A673 (cell line): ENCODE measurements around the gene TNFSF12.

Source experiments
- EZH2 ChIP-seq: fragments of 200-600 bp; sonication (generic); IDR thresholded peaks from 2 replicates; pipeline ENCODE4 v1.6.1; 2017; ENCODE audit warnings: borderline replicate concordance, low read depth, mild to moderate bottlenecking, mixed read lengths, antibody characterized with exemption, low read length; ENCODE audit not compliant: poor library complexity, severe bottlenecking
- TF ChIP-seq, protein P1 (sequence below): fragments of 300-800, 200-600 bp; sonication (generic); conservative IDR thresholded peaks from 2 replicates; pipeline ENCODE4 v1.5.1; 2017; ENCODE audit warnings: low read depth, mild to moderate bottlenecking, antibody characterized with exemption, low read length, moderate library complexity, mixed read lengths

DNA sequence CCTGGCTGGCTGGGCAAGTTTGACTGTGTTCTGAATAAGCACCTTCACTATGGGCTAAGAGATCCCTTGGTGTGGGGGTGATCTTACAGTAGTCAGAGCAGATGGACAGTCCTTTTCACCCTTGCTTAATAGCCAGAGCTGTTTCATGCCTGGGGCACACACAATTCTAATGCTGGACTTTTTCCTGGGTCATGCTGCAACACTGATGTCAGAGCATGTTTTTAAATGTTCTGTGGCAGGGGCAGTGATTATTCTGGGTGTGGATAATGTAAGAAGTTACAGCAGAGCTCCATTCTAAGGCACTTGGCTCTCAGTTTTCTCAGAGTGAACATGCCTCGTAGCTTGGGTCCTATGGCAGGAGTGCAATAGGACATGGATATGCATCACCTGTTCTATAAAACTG lies 26.6 kb downstream of the TNFSF12 start:
- TF ChIP-seq, protein P1, sequence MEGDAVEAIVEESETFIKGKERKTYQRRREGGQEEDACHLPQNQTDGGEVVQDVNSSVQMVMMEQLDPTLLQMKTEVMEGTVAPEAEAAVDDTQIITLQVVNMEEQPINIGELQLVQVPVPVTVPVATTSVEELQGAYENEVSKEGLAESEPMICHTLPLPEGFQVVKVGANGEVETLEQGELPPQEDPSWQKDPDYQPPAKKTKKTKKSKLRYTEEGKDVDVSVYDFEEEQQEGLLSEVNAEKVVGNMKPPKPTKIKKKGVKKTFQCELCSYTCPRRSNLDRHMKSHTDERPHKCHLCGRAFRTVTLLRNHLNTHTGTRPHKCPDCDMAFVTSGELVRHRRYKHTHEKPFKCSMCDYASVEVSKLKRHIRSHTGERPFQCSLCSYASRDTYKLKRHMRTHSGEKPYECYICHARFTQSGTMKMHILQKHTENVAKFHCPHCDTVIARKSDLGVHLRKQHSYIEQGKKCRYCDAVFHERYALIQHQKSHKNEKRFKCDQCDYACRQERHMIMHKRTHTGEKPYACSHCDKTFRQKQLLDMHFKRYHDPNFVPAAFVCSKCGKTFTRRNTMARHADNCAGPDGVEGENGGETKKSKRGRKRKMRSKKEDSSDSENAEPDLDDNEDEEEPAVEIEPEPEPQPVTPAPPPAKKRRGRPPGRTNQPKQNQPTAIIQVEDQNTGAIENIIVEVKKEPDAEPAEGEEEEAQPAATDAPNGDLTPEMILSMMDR: no peak
- no peak for TF ChIP-seq EZH2
